IPS-18a (cell line): ENCODE results near the gene GPR68.
"Not testable (repeated sequence)": the region's sequence is repeated elsewhere in the genome, so short reads cannot be mapped to it uniquely, and the experiment has no call there.

ENCODE experiments used
- H3K27ac ChIP-seq: one replicate; pipeline ENCODE4 v1.5.1; 2013; ENCODE audit warnings: low read length
- H3K27me3 ChIP-seq: one replicate; pipeline ENCODE4 v1.6.1; 2013; ENCODE audit warnings: mild to moderate bottlenecking, low read length; ENCODE audit not compliant: control insufficient read depth, insufficient read depth
- H3K36me3 ChIP-seq: one replicate; pipeline ENCODE4 v1.6.1; 2013; ENCODE audit warnings: low read depth, low read length; ENCODE audit not compliant: control insufficient read depth
- H3K4me1 ChIP-seq: one replicate; pipeline ENCODE4 v1.6.1; 2013; ENCODE audit warnings: low read depth, low read length; ENCODE audit not compliant: control insufficient read depth
- H3K4me3 ChIP-seq: one replicate; pipeline ENCODE4 v1.5.1; 2013; ENCODE audit warnings: low read length
- H3K9ac ChIP-seq: one replicate; pipeline ENCODE4 v1.6.1; 2013; ENCODE audit warnings: mild to moderate bottlenecking, low read length, moderate library complexity
- H3K9me3 ChIP-seq: one replicate; pipeline ENCODE4 v1.6.1; 2013; ENCODE audit warnings: low read depth, low read length; ENCODE audit not compliant: control insufficient read depth

The GPR68 gene

DNA sequence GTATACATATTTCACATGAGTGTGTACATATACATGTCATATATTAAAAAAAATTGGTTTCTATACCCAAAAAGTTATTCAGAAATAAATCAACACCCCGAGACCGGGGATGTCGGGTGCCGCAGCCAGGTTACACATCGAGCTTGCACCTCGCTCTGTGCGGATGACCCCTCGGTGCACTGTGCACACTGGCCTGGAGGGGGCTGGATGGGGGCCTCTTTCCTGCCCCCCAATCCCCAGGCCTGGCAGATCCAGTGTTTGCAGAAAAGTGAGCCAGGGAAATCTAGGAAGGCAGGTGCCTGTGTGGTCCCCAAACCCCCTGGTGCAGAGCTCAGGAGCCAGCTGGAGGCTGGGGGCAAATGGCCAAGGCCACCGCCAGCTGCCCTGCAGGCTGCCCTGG is 27.1 kb upstream of the GPR68 start:
- Histone ChIP-seq H3K27me3 (no peaks in the 10 kb centered on the region), H3K9me3 (no peaks in the 10 kb centered on the region), H3K4me3 (no peak overlapping the region), H3K27ac (no peak overlapping the region), H3K4me1 (no peaks in the 10 kb centered on the region), H3K9ac (no peak overlapping the region), H3K36me3 (peaks cover 14% of the 10 kb centered on the region)

DNA sequence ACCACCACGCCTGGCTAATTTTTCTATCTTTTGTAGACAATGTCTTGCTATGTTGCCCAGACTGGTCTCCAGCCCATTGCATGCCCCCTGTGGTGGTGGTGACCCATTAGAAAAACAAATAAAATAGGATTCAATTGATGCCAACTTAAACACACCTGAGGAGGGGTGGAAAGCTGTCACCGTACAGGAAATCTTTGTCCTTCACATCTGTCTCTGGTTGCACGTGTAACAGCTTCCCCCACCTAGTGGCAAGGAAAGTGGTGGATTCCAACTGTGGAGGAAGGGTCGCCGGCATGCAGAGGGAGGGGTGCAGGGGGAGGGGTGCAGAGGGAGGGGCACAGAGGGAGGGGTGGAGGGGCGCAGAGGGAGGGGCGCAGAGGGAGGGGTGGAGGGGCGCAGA is 26.1 kb upstream of the GPR68 start:
- H3K27me3 ChIP-seq, result peaks cover 5% of the 10 kb centered on the region

DNA sequence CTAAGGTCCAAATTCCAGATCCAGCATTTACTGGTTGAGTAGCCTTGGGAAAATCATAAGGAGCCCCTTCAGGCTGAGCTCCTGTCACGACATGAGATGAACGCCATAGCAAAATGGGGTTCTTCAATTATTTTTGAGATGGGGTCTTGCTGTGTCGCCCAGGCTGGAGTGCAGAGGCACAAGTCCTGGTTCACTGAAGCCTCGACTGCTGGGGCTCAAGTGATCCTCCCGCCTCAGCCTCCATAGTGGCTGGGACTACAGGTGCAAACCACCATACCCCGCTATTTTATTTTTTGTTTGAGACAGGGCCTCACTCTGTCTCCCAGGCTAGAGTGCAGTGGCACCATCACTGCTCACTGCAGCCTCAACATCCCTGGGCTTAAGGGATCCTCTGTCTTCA is 25.7 kb upstream of the GPR68 start:
- Histone ChIP-seq H3K4me1 (no peaks in the 10 kb centered on the region), H3K36me3 (peaks cover 7% of the 10 kb centered on the region), H3K9me3 (no peaks in the 10 kb centered on the region), H3K4me3 (no peak overlapping the region), H3K27me3 (peaks cover 9% of the 10 kb centered on the region), H3K9ac (no peak overlapping the region), H3K27ac (no peak overlapping the region)

More for the DNA sequence above, 26.1 kb upstream of the GPR68 start:
- Histone ChIP-seq H3K4me1 (no peaks in the 10 kb centered on the region), H3K4me3 (no peak overlapping the region), H3K9me3 (no peaks in the 10 kb centered on the region), H3K27ac (no peak overlapping the region), H3K9ac (no peak overlapping the region), H3K36me3 (peaks cover 7% of the 10 kb centered on the region)

DNA sequence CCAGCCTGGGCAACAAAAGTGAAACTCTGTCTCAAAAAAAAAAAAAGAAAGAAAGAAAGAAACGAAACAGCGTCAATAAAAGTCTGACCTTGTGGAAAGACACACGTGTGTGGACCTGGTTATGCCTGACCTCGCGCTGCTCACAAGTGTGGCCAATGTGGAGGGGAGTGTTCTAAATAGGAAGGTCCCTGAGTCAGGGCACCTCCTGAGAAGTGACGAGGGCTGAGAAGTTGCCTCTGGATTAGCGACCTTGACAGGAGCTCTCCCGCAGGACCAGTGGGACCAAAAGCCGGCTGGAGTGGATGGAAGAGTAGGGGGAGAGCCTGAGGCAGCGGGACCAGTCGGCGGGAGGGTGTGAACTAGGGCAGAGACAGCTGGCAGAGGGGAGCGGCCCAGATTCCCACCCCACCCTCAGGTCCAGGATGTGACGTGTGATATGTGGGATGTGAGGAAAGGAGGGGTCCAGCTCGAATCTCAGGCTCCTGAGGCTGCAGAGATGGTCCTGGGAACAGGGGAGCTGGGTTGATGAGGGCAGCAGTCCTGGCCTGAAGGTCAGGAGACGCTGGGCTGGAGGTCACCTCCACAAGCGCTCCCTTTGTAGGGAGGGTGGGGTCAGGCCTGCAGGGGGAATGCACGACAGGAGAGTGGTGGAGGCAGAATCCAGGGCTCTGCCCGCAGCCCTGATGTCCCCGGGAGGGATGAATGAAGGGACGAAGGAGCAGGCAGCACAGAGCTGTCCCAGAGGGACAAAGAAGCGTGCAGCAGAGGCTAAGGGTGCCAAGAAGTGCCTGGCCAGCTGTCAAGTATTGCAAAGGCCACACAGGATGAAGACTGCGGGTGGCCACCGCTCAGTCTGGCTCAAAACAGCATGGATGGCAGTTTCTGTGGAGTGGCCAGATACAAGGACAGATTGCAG is 24.8 kb upstream of the GPR68 start:
- H3K4me3 ChIP-seq, result no peak overlapping the region
- H3K36me3 ChIP-seq, result peaks cover 7% of the 10 kb centered on the region
- no peak overlapping the region for H3K9ac ChIP-seq
- no peak overlapping the region for H3K27ac ChIP-seq
- H3K4me1 ChIP-seq, result no peaks in the 10 kb centered on the region
- H3K27me3 ChIP-seq, result peaks cover 18% of the 10 kb centered on the region
- H3K9me3 ChIP-seq, result no peaks in the 10 kb centered on the region

DNA sequence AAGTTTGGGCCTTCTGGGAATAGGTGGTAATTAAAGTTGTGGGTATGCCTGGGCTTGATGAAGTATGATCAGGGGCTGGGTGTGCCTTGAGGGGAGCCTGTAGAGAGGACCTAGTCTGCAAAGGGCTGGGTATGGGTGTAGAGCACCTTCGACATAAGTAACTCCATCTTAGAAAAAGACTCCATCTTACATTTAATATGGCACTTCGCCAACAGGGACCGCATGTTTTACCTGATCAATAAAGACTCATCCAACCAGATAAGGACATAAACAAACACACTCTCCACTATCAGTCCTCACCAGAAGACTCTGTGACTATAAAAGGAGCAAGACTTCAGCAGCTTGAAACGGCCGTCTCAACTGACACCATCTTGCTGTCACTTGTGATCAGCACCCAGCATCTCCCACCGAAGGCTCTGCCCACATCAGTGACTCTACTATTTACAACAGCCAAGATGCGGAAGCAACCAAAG is 23.5 kb upstream of the GPR68 start:
- H3K27ac ChIP-seq, result no peak overlapping the region
- peaks cover 31% of the 10 kb centered on the region for H3K27me3 ChIP-seq
- H3K9ac ChIP-seq, result no peak overlapping the region
- no peaks in the 10 kb centered on the region for H3K4me1 ChIP-seq
- H3K4me3 ChIP-seq, result no peak overlapping the region
- H3K9me3 ChIP-seq, result no peaks in the 10 kb centered on the region
- peaks cover 4% of the 10 kb centered on the region for H3K36me3 ChIP-seq

DNA sequence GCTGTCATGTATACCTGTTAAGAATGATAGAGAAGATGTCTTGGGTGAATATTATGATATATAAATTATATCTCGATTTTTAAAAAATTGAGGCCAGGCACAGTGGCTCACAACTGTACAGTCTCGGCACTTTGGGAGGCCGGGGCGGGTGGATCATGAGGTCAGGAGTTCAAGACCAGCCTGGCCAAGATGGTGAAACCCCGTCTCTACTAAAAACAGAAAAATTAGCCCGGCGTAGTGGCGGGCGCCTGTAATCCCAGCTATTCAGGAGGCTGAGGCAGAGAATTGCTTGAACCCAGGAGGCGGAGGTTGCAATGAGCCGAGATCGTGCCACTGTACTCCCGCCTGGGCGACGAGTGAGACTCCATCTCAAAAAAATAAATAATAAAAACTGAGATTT is 21.8 kb upstream of the GPR68 start:
- not testable (repeated sequence) for H3K9ac ChIP-seq, H3K36me3 ChIP-seq, H3K27ac ChIP-seq, H3K9me3 ChIP-seq, H3K4me1 ChIP-seq, H3K4me3 ChIP-seq
- peaks cover 32% of the 10 kb centered on the region for H3K27me3 ChIP-seq

DNA sequence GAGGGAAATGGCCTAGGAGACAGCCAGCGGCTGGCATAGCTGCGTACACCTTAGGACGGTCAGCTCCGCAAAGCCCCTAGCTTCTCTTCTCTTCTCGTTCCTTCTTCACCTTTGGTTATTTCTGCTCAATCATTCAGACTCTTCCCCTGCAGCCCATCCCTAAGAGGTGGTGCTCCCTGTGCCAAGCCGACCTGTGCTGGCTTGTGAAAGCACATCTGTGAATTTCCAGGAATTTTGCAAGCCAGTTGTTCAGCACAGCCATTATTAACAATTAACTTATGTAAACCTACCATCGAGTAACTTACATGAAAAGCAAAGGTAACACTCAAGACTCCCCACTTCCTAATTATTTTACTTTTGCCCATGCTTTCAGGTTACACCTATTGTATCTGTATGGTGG is 20.9 kb upstream of the GPR68 start:
- Histone ChIP-seq H3K27me3 (peaks cover 32% of the 10 kb centered on the region), H3K4me3 (no peak overlapping the region), H3K9ac (no peak overlapping the region), H3K4me1 (no peaks in the 10 kb centered on the region), H3K36me3 (no peaks in the 10 kb centered on the region), H3K27ac (no peak overlapping the region), H3K9me3 (no peaks in the 10 kb centered on the region)

- no peaks in the 10 kb centered on the region for H3K36me3 ChIP-seq
- peaks cover 32% of the 10 kb centered on the region for H3K27me3 ChIP-seq
- H3K9me3 ChIP-seq, result no peaks in the 10 kb centered on the region
- no peaks in the 10 kb centered on the region for H3K4me1 ChIP-seq
- H3K4me3 ChIP-seq, result peak overlapping the region; percentile 43
- no peak overlapping the region for H3K9ac ChIP-seq
- no peak overlapping the region for H3K27ac ChIP-seq
Measured at GRCh38 chr14:91264151-91265150, 19.9 kb upstream of the GPR68 start.

- Histone ChIP-seq H3K9ac (no peak overlapping the region), H3K4me1 (no peaks in the 10 kb centered on the region), H3K4me3 (no peak overlapping the region), H3K36me3 (no peaks in the 10 kb centered on the region), H3K9me3 (no peaks in the 10 kb centered on the region), H3K27ac (no peak overlapping the region), H3K27me3 (peaks cover 32% of the 10 kb centered on the region)
Measured at GRCh38 chr14:91263329-91263728, 18.8 kb upstream of the GPR68 start.

DNA sequence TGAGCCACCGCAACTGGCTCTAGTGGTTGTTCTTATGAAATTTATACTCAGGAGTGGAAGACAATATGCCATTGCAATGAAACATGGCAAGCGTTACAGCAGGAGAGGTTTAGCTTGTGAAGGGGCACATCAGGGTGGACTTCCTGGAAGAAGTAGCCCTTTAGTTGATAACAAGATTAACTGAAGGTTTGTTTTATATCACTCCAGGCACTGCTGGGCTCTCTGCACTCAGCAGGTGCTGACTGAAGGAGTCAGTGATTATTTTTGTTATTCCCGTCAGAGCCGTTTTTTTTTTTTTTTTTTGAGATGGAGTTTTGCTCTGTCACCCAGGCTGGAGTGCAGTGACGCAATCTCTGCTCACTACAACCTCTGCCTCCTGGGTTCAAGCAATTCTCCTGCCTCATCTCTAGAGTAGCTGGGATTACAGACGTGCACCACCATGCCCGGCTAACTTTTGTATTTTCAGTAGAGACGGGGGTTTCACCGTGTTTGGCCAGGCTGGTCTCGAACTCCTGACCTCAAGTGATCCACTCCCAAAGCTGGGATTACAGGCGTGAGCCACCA is 17.6 kb upstream of the GPR68 start:
- no peak overlapping the region for H3K9ac ChIP-seq
- H3K4me1 ChIP-seq, result peaks cover 2% of the 10 kb centered on the region
- H3K4me3 ChIP-seq, result no peak overlapping the region
- no peak overlapping the region for H3K27ac ChIP-seq
- H3K9me3 ChIP-seq, result no peaks in the 10 kb centered on the region
- peaks cover 32% of the 10 kb centered on the region for H3K27me3 ChIP-seq
- no peaks in the 10 kb centered on the region for H3K36me3 ChIP-seq

DNA sequence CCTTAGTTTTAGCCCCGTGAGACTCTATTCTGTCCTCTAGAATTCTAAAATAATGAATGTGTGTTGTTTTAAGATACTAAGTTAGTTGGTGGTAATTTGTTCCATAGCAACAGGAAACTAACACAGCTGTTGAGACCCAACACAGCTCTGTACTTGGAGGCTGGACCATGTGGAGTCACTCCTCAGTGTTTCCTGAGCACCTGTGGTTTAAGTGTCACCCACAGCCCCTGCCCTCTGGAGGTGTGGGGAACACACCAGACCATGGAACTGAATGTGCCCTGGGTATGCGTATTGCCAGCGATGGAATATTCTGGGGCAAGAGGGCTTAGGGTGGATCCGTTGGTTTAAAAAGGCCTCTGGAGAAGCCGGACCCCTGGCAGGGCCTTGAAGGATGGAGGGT is 16.6 kb upstream of the GPR68 start:
- Histone ChIP-seq H3K4me3 (no peak overlapping the region), H3K9me3 (no peaks in the 10 kb centered on the region), H3K27me3 (peaks cover 32% of the 10 kb centered on the region), H3K27ac (no peak overlapping the region), H3K9ac (no peak overlapping the region), H3K36me3 (no peaks in the 10 kb centered on the region), H3K4me1 (peaks cover 5% of the 10 kb centered on the region)
